HT-29 (cell line): ENCODE data around the gene MCM3. TPM values are rescaled to one million over a fixed set of nuclear protein-coding genes. Genes with fewer than 3 reads are reported as not detected.

Experiments used
- DNase-seq: peaks from one replicate; pipeline ENCODE4 v3.0.0-alpha.2; 2015; ENCODE audit warnings: low spot score
- total RNA-seq: library from RNA; depleted of rRNA; stranded (reverse); fragments of >200 nt; shearing (Covaris generic); gene quantifications from 2 replicates; pipeline ENCODE4 v1.2.3, GENCODE V29; 2014; rRNA removed

Gene MCM3
- total RNA-seq, 1 experiment from 2014 or later, result 163 TPM

GRCh38 chr6:52251113-52251512 lies 33.4 kb downstream of the MCM3 start:
- DNase-seq, result no peak

DNA sequence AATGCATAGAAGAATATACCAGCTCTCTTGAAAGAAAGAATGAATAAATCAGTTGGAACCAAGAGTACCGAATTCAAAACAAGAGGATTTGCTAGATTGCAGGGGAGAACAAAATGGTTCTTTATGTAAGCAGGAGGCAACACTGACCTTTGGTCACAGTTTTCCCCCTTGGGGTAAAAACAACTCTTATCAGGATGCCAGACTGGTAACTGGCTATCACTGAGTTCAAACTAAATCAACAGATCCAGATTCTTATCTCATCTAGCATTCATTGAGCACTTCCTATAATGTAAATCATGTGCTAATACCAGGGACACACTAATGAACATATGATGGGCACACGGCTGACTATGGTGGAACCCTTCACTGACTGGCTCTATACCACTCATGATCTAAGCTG lies 35.5 kb downstream of the MCM3 start:
- DNase-seq, result no peak

- no peak for DNase-seq
These were observed 39.1 kb downstream of the MCM3 start for GRCh38 chr6:52245425-52245824.

GRCh38 chr6:52244400-52244799 lies 40.1 kb downstream of the MCM3 start, which contains the start of gene IL17F:
Gene IL17F (minus strand): TSS chr6:52244500. CDS start chr6:52244429, 71 bp downstream.
- no peak for DNase-seq

GRCh38 chr6:52243282-52243893 lies 41.2 kb downstream of the MCM3 start:
- no peak for DNase-seq

- no peak for DNase-seq
These were observed 42.7 kb downstream of the MCM3 start for GRCh38 chr6:52241819-52242218.

DNA sequence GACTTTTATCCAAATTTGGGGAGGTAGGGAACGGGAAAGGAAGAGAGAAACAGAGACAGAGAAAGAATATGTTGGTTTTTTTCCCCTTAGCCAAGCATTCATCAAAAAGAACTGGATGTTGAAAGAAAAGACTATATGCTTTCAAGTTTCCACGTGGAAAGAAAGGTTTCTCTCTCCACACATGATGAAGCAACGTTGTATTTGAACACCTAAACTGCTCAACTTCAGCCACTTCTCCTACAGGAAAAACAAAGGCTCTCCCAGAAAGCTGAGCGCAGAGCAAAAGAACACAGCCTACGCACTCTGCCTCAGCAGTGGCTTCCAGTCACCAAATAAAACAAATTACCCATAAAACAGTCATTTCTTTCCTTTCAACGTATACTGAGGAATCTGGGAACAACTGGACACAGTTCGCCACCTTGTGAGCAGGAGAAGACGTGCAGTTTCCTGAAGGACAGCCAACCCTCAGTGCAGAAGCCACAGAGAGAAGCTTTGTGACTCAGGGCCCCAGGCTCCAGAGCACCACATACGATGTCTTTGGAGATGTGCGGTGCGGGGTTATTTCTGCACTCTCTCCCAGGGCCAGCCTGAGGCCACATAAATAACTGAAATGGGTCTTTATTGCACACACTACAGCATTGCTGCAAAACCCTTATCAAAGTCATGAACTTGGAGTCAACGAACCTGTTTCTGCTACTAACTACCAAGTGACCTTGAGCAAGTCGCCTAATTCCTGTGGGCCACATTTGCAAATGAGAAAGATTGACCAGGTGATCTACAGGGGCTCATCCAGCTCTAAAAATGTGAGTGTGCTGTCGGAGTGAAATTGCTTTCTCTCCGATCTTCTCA lies 50.3 kb downstream of the MCM3 start:
- DNase-seq, result peak; percentile 71

DNA sequence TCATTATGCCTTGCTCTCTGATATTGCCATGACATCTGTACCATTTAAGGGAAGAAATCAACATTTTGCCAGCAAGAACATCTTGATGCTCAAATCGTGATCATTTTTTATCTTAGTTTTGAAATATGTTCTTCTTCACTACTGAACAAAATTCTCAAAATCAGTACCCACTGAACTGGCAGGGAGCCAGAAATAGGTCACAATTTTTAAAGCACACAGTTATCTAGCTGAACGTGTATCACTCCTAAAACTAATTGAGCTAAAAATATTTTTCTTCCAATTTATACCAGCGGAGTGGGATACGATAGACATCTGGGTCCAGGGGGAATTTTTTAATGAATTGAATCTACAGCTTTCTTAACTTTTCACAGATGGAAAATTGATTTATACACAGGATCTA lies 51.5 kb downstream of the MCM3 start:
- DNase-seq, result no peak

DNA sequence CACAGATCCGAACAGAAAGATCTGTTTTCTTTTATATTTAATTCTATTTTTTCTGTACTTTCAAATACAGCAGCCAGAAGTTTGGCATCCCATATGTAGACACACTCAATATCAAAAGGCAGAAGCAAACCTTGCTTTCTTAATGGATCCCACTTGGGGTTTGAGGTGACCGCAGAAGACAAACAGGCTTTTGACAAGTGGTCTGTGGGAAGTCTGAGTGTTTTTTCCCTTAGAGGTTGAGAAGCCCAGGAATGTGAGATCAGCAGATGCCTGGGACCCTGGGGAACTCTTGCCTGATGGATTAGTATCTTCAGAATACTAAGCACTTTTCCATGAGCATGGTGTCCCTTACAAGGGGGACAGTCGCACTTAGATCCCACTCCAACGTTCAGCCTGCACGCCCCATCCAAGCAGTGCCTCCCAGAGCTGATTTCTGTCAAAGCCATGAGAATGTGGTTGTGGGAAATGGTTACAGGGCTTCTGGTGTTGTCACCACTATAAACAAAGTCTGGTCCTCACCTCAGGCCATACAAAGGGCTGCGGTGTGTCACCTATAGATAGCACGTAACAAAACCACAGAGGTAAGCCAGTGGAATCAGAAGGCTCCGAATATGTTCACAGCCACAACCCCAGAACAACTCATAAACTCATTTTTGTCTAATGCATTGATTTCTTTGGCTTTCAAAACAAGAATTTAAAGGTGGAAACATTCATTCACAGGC lies 53.0 kb downstream of the MCM3 start:
- no peak for DNase-seq

DNA sequence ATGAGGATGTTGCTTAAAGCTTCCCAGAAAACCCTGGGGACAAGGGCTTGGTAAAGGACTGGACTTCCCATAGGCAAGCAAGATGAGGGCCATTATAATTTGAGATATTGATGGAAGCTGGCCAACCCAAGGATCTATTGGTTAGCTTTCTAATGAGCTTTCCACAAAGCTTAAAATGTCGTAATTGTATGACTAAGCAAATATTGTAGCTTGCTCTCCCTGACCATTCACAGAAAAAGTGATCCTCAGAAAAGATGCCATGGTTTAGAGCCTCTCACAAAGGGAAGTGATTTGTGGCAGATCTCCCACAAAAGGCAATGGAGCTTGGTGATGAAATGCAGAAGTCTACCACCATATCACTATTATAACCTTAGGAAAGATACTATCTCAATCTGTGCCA lies 53.9 kb downstream of the MCM3 start:
- no peak for DNase-seq

DNA sequence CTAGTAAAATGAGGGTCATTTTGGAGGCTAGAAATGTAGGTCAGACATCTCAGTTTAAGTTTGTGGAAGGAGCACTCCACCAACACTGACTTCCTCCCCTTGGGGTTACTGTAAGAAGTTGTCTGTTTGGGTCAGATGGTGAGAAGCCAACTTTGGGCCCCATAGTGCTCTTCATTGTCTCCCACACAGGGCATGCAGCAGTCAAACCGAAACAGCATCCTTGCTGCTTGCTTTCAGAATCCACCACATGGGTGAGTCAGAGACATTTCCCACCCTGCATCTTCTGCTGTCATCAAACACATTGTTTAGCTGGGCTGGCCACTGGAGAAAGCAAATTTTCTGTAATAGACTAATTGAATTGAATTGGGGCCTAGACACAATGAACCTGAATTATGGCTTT lies 57.0 kb downstream of the MCM3 start:
- DNase-seq, result no peak

GRCh38 chr6:52221302-52221701 lies 63.2 kb downstream of the MCM3 start:
- DNase-seq, result no peak

DNA sequence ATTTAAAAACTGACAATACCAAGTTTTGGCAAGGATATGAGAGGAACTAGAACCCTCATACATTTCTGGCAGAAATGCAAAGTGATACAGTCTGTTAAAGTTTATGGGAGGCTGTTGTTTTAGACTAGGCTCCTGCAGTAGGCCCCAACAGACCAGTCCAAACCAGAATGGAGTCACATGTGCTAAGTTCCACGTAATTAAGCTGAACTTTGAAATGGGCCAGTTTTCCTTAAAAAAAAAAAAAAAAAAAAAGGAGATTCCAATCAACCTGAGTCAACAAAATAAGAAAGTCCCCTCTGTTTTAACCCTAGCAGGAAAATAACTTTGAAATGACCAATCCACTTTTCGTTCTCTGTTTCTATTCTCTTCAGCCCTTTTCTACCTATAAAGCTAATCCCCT lies 66.8 kb downstream of the MCM3 start:
- no peak for DNase-seq

DNA sequence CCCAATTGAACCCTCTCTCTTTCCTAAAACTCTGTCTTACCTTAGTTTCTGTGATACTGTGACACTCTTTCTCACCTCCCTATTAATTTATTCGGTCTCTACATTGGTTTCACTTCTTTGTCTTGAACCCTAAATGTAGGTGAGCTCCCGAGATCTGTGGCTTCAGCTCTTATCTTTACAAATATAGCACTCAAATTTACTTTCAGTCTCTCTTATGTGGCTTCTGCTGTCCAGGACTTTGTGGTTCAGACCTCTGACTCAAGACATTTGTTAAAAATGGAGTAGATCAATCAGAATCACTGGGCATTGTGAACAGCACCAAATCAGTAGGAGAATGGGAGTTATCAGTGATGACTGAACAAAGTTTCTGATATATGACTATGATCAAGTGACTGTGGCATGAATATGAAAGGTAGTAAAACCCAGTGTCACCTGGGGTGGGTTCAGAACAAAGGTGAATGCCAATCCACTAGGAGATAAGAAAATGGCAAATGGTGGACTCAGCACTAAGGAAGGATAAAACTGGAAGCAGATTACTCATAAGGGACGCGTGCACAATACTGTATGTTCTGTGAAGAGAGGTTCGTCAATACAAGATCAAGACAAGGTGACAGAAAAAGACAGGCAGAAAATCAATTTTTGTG lies 67.5 kb downstream of the MCM3 start:
- no peak for DNase-seq

DNA sequence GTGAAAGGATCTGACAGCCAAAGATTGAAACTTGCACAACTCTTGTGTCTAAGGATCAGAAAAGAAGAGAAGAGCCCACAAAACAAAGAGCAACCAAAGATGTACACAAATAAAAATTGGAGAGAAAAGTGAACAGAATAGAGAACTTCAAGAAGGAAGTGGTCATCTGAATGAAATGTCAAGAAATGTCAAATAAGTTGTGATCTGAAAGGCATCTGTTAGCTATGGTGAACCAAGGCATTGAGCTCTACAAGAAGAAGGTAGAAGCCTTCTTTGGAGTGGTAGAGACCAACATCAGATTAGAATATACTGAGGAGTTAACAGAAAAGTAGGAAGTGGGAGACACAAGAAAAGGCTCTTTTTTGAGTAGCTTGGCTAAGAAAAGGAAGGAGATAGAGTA lies 68.8 kb downstream of the MCM3 start:
- DNase-seq, result no peak

Other genes starting within 250 kb of the MCM3 start
- gene PKHD1, start 197.1 kb downstream of the MCM3 start, total RNA-seq, result 0.08 and 0.10 TPM in 2 replicates
- gene IL17A, start 98.4 kb downstream of the MCM3 start, total RNA-seq, result not detected in 2 replicates
- gene IL17F, start 40.2 kb downstream of the MCM3 start, total RNA-seq, result not detected in 2 replicates
- gene PAQR8, start 77.4 kb upstream of the MCM3 start, total RNA-seq, result 0.89 and 1.3 TPM in 2 replicates
- 9.1 and 9.4 TPM in 2 replicates for gene EFHC1, start 135.6 kb upstream of the MCM3 start, total RNA-seq